PFSK-1 (cell line): ENCODE data around the gene NUDT16.

Experiments
- FOXP2 ChIP-seq: optimal IDR thresholded peaks from 2 replicates; pipeline ENCODE3; 2011; ENCODE audit warnings: borderline replicate concordance, control low read depth, inconsistent platforms; ENCODE audit not compliant: insufficient read depth; ENCODE audit errors: extremely low read length, extremely low read depth
- POLR2AphosphoS5 ChIP-seq: IDR thresholded peaks from 2 replicates; pipeline ENCODE4 v1.6.1; 2012; ENCODE audit warnings: low read depth, mild to moderate bottlenecking, control low read depth, low read length, moderate library complexity
- SIN3A ChIP-seq: IDR thresholded peaks from 2 replicates; pipeline ENCODE4 v1.6.1; 2012; ENCODE audit warnings: mild to moderate bottlenecking, low read length, moderate library complexity, borderline replicate concordance; ENCODE audit not compliant: insufficient read depth
- TAF1 ChIP-seq: IDR thresholded peaks from 2 replicates; pipeline ENCODE4 v1.6.1; 2012; ENCODE audit warnings: low read length, control low read depth, borderline replicate concordance; ENCODE audit not compliant: insufficient read depth
- TF ChIP-seq, protein P1 (sequence below), 2 experiments: IDR thresholded peaks; 2 replicates each; pipeline versions ENCODE4 v1.6.1 to v1.8.0; 2011 to 2012; ENCODE audit warnings: low read depth in 2 of 2, low read length in 2 of 2, control low read depth in 1 of 2, inconsistent platforms in 1 of 2, mild to moderate bottlenecking in 1 of 2, moderate library complexity in 1 of 2; ENCODE audit not compliant: insufficient read depth in 1 of 2

NUDT16 gene

DNA sequence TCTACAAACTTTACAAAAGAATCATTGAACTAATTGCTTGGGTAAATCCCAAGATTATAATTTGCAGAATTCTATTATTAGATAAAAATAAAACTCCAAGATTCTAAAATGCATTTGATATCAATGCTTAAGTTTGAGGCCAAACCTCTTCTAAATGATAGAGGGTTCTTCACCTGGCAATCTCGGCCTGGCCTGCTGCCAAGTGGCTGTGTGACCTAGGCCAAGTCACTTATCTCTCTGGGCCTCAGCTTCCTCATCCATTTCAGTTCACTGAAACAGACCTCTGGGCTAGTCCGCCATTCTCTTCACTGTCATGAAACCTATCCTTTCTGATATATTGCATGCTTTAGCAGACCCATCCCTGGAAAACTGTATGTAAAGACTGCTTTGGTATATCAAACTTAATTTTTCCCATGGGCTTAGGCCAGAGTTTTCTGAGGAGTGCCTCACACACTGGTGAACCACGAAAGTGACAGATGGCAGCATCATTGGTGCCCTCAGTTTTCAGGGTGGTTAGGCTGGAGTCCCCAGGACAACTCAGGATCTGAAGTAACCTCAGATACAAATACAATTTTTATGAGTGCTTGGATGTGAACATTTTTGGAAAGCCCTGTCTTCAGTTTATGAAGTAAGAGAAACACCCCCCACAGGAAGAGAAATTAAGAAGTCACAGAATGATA, 21.8 kb downstream of the NUDT16 start:
- TF ChIP-seq POLR2AphosphoS5 (no peak), FOXP2 (no peak), TAF1 (no peak), SIN3A (no peak)
- TF ChIP-seq, protein P1, sequence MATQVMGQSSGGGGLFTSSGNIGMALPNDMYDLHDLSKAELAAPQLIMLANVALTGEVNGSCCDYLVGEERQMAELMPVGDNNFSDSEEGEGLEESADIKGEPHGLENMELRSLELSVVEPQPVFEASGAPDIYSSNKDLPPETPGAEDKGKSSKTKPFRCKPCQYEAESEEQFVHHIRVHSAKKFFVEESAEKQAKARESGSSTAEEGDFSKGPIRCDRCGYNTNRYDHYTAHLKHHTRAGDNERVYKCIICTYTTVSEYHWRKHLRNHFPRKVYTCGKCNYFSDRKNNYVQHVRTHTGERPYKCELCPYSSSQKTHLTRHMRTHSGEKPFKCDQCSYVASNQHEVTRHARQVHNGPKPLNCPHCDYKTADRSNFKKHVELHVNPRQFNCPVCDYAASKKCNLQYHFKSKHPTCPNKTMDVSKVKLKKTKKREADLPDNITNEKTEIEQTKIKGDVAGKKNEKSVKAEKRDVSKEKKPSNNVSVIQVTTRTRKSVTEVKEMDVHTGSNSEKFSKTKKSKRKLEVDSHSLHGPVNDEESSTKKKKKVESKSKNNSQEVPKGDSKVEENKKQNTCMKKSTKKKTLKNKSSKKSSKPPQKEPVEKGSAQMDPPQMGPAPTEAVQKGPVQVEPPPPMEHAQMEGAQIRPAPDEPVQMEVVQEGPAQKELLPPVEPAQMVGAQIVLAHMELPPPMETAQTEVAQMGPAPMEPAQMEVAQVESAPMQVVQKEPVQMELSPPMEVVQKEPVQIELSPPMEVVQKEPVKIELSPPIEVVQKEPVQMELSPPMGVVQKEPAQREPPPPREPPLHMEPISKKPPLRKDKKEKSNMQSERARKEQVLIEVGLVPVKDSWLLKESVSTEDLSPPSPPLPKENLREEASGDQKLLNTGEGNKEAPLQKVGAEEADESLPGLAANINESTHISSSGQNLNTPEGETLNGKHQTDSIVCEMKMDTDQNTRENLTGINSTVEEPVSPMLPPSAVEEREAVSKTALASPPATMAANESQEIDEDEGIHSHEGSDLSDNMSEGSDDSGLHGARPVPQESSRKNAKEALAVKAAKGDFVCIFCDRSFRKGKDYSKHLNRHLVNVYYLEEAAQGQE (IDR thresholded peaks at IDR 0.05; ENCODE audit: insufficient read depth in 1 of 2, low read depth in 2 of 2, low read length in 2 of 2), result no peak

DNA sequence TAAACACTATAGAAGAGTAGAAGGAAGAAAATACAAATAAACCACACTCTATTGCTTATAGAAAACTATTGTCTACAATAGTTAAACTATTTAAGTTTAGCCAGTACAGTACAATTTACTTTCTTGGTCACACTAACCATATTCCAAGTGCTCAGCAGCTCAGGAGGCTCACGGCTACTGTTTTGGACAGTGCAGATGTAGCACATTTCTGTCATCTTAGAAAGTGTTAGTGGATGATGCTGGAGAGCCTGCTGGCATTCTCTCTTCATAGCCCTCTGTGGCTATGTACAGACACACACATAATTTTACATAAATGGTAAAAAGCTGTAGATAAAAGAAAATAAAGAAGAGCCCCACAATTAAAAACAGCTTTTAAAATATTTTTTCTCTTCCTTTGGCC, 23.8 kb downstream of the NUDT16 start:
- TF ChIP-seq, protein P1 (IDR thresholded peaks at IDR 0.05; ENCODE audit: insufficient read depth in 1 of 2, low read depth in 2 of 2, low read length in 2 of 2), result no peak
- no peak for TF ChIP-seq TAF1
- no peak for TF ChIP-seq POLR2AphosphoS5
- no peak for TF ChIP-seq SIN3A
- TF ChIP-seq FOXP2, result no peak

DNA sequence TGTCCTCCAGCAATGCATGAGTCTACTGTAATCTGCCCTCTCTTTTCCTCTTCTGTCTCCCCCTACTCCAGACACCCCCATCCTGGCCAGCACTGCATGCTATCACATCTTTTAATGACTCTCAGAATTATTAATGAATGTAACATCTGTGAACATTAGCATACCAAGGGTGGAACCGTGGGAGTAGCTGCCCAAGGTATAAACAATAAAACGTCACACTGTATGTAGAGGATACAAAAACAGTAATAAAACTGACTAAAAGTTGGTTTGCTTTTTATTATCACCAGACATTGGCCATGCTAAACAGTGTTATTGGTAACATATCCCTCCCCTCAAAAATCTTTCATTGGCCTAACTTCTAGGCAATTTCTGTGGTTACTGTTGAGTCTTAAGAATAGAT, 24.7 kb downstream of the NUDT16 start:
- TF ChIP-seq FOXP2, result no peak
- no peak for TF ChIP-seq SIN3A
- no peak for TF ChIP-seq POLR2AphosphoS5
- TF ChIP-seq TAF1, result no peak
- TF ChIP-seq, protein P1 (IDR thresholded peaks at IDR 0.05; ENCODE audit: insufficient read depth in 1 of 2, low read depth in 2 of 2, low read length in 2 of 2), result no peak

DNA sequence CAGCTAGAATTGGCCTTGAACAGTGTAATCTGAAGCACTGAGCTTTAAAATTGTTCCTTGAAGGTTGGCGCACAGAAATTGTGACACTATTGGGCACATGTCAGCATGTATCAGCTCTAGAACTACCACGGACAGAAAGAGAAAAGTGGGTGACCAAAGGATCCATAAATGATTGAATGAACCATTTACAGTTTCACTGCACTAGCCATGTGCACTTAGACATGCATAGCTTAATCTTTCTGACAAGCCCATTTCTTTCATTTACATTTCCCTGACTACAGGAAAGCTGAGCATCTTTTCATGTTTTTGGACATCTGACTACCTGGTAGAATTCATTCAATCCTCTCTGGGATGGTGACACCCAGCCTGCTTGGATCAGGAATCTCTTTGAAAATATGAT, 36.2 kb downstream of the NUDT16 start:
- TF ChIP-seq TAF1 (no peak), POLR2AphosphoS5 (no peak), SIN3A (no peak), FOXP2 (no peak)

DNA sequence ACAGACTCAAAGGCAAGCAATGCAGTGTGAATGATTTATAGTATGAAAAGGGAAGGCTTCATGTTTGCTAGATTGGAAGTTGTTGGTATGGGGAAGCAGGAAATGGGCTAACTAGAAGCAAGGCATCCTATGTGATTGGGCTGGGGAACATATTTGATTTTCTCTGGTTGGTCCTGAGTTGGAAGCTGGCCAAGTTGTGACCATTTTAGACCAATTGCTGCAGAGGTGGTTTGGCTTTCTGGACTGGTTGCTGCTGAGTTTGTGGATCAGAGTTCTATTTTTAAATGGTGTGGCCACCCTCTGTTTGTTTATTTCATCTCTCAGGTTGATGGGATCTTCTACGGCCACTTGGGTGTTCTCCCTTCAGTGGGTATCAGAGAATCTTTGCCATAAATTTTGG, 39.7 kb downstream of the NUDT16 start:
- TF ChIP-seq, protein P1 (IDR thresholded peaks at IDR 0.05; ENCODE audit: insufficient read depth in 1 of 2, low read depth in 2 of 2, low read length in 2 of 2), result no peak
- TF ChIP-seq SIN3A (no peak), POLR2AphosphoS5 (no peak), TAF1 (no peak), FOXP2 (no peak)
